GM21360 (cell line): ENCODE results near the gene ATP6V1B1.

Experiments used
- ATAC-seq: cut with Tn5 transposase; IDR thresholded peaks from one replicate; pipeline ENCODE4 v1.9.1; 2021; ENCODE audit warnings: mild to moderate bottlenecking, moderate library complexity; ENCODE audit not compliant: unreplicated experiment

Gene ATP6V1B1

DNA sequence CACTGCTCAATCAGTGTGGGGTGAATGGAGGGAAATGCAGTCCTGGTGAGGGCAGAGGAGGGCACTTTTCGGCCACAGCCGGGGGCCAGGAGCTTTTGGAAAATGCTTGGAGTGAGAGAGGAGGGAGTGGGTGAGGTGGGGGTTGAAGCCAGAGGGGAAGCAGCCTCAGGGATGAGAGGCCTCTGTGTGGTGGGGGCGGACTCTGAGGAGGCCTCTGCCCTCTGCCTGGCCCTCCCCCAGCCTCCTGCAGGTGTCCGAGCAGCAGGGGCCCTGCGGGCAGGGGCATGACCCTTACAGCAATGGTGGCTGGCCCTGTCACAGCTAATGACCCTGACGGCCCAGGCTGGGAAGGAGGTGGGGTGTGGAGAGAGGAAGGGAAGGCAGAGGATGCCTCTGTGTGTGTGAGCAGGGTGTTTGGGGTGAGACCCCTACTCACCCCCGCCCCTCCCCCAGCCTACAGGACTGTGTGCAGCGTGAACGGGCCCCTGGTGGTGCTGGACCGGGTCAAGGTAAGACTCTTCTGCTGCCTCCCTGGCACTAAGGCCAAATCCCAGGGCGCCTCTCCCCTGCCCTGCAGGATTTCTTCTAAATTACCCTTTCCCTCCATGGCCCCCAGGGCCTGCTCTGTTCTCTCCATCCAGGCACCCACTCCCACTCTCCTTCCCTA, 7.6 kb downstream of the ATP6V1B1 start:
- ATAC-seq: no peak

DNA sequence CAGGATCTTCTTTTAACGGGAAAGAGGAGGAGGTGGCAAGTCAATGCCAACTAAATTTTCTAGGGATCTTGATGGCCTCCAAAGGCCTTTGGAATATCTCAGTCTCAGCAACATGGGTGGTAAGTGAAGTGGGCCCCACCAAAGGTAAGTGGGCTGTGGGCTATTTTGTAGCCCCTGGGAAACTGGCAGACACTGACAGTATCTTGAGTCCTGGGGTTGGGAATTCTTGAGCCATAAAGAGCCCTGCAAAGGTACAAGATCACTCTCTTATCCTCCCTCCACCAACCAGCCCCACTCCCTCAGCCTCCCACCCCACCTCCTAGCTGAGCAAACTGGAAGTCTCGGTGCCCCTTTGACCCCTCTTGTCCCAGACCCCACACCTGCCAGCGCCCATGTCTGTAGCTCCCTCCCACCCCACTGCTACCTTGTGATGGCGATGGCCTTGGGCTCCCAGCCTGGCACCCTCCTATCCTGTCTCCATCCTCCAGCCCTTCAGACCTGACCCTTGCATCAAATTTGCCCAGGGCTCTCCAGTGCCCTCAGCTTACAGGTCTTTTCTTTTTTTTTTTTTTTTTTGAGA, 8.5 kb downstream of the ATP6V1B1 start:
- ATAC-seq: no peak

DNA sequence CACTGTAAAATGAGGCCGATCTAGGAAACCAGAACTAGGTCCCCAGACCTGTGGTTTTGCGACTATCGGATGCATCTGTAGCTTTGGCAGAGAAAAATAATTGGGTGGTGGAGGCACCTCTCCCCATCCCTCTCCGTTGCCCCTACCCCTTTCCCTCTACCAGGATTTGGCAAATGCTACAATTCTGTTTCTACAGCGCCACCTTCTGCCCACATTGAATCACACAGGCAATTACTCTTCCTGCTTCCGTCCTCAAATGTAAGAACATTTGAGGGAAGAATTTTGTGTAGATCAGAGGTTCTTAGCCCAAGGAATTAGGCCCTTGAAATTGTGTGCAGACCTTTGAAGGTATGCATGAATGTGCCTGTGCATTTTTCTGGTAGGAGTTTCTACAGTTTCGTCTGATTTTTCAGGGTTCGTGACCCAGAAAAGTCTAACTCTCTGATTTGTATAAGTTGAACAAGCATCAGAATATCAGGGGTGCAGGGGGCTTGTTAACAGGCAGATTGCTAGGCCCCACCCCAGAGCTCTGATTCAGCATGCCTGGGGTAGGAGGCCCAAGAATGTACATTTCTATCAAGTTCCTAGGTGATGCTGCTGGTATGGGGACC, 11.2 kb downstream of the ATP6V1B1 start:
- ATAC-seq: no peak

DNA sequence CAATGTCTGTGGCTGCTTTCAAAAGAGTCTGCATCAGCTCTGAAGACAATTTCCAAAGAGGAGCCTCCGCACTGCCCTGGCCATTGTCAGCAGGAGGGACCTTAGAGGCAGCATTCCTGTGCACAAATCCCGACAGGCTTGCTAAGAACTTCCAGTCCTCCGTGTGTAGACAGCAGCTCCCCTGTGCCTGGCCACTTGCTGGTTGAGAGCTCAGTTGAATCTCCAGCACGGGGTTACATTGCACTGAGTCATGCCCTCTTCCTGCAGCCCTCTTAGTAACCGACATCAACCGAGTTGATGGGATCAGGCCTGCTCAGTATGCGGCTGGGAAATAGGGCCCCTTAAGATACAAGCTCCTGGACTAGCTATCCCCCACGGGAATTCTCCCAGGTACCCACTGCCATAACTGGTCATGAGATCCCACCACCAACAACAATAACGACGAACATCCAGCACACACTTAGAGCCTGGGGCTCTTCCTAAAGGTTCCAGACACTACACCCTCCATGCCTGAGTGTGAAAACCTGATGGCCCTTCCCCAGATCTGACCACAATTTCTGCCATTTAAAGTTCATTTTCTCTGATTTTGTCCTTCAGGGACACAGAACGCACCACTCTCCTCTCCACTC, 12.0 kb downstream of the ATP6V1B1 start:
- ATAC-seq: no peak

DNA sequence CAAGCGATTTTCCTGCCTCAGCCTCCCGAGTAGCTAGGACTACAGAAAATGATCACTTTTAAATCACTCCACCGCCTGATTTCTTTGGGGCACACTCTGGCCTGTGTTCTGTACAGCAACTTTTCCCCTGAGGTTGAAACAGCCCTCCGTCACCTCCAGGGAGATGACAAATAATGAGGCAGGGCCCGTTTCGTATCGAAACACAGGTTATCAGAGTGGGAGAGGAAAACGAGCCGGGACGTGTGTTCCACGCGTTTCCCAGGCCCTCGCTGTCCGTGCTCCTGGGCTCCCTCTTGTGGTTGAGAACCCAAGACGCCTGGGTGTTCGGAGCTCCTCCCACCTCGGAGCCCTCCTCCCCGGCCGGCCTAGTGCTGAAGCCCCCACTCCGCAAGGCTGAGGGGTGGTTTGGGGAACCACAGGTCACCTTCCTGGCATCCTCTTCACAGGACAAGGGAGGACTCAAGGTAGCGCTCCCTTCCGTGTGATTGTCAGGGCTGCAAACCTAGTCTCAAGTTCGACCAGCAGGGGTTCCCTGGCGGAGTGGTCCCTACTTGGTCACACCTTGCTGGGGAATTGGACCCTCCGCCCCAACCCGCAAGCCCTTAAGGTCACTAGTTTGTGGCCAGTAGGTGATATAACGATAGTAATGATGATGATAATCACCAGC, 12.8 kb downstream of the ATP6V1B1 start:
- peak; percentile 72 for ATAC-seq

DNA sequence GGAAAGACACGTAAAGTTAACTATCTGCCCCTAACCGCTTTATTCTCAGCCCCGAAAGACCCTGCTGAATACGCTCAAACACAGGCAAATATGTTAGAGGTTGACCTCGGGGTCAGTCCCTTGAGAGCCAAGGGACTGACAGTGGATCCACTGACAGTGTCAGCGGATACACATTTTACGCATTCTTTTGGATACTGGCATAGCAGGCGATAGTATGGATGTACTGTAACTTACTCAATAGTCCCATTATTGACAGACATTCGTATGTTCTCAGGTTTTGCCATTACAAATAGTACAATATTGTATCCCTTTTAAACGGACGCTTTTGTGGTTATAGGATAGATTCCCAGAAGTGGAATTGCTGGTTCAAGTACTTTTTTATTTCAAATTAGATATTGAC, 13.4 kb downstream of the ATP6V1B1 start:
- ATAC-seq: no peak

DNA sequence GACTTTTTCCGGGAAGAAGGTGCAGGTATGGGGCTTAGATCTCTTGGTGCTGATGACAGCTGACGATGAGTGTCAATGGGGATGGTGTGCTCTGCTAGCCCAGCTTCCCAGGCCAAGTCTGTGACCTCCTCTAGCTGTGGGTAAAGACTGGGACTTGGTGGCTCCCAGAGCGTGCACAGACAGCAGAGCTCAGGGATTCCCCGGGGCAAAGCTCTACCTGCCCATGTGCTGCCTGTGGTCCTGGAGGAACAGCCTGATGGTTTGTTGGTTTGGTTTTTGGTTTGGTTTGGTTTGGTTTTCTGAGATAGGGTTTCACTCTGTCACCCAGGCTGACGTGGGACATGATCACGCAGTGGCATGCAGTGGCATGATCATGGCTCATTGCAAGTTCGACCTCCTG, 19.2 kb downstream of the ATP6V1B1 start:
- no peak for ATAC-seq

DNA sequence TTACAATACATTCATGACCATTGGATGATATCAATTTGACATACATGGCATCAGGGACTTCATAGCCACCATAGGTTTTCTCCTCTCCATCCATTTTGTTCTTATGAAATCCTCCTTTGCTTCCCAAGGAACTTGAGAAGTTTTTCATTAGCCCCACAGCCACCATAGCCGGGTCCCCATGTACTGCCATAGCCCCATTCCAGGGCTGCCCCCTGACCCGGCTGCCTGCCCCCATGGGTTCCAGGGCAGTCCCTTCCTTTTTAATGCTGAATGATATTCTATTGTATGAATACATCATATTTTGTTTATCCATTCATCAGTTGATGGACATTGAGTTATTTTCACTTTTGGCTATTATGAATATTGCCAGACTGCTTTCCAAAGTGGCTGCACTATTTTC, 20.4 kb downstream of the ATP6V1B1 start:
- ATAC-seq: no peak

DNA sequence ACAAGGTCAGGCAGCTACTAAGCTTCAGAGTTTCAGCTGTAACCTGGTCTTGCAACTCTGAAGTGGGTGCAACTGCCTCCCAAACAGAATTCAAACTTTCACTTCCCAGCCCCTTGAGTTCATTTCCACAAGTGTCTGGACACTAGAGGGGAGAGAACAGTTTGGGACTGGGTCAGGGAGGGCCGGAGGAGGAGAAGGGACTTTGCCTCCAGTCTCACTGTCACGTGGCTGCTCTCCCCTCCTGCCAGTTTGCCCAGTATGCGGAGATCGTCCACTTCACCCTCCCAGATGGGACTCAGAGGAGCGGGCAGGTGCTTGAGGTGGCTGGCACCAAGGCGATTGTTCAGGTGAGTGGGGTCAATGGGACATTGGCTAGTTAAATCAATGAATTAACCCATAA, 22.1 kb downstream of the ATP6V1B1 start:
- no peak for ATAC-seq

DNA sequence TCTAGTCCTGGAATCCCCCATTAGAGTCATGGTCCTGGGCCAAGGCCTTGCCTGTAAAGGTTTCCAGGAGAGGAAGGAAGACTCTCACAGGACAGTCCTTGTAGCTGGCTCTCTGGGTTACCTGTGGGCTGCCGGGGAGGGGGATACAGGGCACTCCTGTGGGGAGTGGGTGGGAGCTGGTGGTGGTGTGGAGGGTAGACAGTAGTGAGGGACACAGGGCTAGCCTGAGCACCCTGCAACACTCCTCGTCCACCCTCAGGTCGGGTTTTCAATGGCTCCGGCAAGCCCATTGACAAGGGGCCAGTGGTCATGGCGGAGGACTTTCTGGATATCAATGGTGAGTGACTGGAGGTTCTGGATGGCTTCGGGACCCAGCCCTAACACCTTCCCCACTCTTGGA, 23.1 kb downstream of the ATP6V1B1 start:
- ATAC-seq: no peak

DNA sequence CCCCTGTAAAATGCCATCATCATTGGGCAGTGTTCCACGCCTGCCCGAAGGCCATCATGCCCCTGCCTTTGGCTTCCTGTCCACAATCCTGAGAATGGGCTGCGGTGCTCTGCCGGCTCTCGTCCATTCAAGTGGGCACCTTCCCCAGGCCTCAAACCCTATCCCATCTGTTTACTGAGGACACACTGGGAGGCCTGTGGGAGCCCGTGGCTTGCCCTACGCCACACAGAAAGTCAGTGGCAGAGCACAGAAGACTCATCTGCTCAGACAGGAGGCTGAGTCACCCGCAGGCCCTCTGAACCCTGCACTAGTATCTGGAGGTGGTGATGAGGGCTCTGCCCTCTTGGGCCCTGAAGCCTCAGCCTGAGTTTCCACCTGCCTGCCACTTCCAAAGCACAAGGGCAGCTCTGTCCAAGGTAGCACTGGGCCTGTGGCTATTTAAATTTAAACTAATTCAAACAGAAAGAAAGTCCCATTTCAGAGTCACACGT, 23.6 kb downstream of the ATP6V1B1 start:
- ATAC-seq: no peak

DNA sequence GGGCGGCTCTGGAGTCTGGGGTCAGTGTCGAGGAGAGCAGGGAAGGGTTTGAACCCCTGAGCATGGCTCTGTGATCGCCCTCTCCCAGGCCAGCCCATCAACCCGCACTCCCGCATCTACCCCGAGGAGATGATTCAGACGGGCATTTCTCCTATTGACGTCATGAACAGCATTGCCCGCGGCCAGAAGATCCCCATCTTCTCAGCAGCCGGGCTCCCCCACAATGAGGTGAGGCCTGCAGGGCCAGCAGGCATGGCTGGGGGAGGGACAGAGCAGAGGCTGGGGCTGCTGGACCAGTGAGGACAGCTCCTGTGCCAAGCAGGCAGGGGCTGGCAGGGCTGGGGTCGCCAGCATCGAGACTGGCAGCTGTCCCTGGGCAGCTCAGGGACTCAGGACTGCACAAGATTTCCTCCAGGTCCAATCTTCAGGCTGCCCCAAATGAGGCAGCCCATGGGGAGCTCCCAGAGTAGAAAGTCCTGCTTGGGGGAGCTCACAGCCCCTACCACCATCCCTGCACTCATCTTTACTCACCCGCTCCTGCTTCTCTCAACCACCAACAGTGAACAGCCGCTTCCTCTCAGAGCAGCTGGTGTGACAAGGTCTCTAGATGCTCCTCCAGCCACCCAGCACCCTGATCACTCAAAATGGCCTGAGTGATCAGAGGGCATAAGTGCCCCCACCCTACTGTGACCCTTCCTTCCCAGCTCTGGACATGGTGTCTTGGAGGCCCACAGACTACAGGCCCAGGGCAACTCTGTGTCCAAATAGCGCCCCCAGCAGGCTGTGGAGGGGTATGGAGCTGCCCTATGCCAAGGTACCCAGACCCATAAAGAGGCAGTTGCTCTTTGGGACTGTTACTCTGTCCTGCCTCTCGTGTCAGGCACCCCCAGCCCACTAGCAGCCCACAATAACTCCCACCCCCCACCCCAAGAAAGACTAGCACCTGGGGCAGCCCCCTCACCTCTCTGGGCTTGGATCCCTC, 24.4 kb downstream of the ATP6V1B1 start:
- ATAC-seq: no peak

DNA sequence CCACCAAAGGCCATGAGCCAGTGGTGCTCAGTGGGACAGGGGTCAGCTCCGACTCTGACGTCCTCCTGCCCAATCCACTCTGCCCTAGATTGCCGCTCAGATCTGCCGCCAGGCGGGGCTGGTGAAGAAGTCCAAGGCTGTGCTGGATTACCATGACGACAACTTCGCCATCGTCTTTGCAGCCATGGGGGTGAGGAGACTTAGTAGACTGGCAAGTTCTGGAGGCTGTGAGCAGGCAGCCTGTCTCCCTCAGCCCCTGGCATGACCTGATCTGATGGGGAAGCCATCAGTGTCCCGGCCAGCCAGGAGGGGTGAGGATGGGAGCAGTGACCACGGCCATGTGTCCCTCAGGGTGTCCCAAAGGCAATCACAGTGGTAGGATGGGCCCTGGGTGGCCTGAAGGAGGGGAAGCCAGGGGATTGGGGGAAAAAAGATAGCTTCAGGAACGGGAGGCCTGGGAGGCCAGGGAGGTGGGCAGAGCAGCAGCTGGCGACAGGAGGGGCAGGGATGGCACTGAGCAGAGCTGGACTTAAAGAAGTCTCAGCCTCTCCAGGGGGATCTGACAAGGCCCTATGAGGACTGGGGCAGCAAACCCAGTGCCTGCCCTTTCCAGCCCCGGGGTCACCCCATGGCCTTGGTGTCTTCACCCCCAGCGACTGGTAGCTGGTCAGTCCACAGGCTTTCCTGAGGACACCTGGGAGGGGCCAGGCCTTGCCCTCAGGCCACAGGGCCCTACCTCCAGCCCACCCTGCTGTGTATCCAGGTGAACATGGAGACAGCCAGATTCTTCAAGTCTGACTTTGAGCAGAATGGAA, 25.3 kb downstream of the ATP6V1B1 start:
- ATAC-seq: no peak

DNA sequence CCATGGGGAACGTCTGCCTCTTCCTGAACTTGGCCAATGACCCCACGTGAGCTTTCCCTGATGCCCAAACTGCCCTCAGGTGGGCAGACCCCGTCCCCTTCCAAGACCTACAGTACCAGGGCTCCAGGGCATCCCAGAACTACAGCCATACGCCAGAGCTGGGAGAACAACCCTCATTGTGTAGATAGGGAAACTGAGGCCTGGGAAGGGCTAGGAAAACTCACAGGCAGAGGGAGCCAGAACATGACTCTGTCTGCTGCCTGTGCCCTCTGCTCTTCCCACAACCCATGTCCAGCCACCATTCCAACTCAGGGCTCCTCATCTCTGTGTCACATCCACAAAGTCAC, 25.9 kb downstream of the ATP6V1B1 start:
- ATAC-seq: no peak

DNA sequence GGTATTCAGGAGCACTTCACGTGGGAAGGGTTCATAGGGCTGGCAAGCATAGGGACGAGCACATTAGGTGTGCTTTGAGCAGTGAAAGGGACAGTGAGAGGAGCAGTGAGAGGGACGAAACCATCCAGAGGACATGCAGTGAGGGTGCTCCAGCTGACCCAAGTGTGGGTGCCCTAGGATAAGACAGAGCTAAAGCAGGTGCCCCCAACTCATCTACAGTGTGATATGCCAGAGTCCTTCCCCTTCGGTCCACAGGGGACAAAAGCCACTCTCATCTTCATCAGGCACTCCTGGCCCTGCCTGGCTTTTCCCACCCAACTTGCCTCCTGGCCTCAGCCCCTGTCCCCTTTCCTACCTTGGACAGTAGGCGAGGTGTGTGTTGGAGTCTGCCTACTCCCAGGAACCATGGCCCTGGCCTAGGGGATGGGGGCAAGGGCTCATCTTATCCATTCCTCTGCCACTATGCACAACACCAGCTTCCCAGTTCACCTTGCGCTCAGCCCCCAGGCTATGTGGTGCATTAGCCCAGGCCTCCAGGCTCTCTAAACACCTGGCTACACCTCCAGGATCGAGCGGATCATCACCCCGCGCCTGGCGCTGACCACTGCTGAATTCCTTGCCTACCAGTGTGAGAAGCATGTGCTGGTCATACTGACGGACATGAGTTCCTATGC, 26.6 kb downstream of the ATP6V1B1 start:
- ATAC-seq: no peak

DNA sequence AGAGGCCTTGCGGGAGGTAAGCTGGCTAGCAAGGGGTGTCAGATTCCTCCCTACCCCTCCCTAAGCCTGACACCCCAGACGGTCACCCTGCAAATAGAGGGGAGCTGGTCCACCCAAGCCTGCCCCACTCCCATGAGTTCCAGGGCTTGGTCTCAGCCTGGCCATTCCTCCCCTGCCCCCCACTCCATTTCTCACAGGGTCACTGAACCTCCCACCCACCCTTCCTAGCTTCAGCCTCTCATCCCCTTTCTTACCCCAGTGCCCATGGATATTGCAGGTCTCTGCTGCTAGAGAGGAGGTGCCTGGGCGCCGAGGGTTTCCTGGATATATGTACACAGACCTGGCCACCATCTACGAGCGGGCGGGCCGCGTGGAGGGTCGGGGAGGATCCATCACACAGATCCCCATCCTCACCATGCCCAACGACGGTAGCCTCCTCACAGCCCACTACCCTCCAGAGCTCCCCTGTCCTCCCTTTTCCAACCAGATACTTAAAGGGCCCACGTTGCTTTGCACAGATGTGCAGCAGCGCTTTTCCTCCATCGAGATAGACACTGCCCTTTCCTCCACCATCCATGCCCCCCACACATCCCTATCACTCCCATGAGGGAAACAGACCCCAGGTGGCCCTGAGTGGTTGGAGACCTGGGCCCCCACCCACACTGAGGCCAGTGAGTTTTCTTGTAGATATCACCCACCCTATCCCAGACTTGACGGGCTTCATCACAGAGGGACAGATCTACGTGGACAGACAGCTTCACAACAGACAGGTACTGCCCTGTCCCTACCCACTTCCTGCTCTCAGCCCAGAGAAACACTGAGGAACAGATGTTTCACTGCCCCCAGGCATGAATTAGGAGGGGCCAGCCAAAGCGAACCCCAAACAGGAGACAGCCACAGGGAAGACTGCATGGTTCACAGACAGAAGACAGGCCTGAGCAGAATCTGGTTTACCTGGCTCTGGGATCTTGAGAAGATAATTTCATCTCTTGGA, 27.5 kb downstream of the ATP6V1B1 start:
- no peak for ATAC-seq

DNA sequence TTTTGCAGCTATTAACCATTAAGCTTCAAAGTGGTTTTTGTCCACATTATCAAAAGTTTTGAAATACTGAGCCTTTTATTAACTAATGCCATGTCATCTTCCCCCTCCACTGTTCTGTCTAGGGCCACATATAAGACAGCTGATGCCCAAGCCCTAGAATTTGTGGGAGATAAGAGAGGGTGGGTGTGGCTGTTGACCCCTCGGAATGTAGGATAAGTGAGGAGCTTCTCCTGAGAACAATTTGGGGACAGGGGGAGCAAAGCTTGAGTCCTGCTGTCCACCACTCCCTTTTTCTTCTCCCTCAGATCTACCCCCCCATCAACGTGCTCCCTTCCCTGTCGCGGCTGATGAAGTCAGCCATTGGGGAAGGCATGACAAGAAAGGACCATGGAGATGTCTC, 28.4 kb downstream of the ATP6V1B1 start:
- no peak for ATAC-seq
